ENCODE results near the gene CYS1. TPM values are rescaled to one million over a fixed set of nuclear protein-coding genes. Genes with fewer than 3 reads are reported as not detected.

Gene CYS1
- polyA plus RNA-seq, 2 of the 4 experiments (the other 2 are of a cell fraction) = 0.68 to 1.1 TPM

DNA sequence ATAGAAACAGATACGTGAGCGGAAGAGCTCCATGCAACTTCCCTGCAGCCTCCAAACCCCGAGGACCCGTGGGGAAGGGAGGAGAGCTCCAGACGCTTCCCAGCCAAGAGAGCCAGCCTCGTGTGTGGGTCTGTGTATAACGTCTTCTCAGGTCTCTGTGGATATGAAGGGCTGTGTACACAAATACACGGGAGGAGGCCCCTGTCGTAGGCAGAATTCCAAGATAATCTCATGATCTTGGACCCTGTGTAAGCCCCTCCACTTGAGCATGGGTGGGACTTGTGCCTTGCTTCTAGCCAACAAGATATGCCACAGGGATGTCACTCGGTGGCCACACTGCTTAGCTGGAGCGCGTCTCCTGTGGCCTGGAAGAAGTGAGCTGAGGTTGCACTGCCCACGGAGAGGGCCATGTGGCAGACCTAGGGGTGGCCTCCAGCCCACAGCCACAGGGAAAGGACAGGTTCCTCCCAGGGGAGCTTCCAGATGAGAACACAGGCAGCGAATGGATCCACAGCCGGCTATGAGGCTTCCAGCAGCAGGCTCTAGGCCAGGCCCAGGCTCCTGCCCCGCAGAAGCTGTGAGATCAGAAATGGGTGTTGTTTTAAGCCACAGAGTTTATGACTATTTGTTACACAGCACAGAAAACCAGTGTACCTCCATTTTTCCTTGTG lies 52.4 kb downstream of the CYS1 start:
- no peak overlapping the region for H3K4me2 ChIP-seq
- FAIRE-seq (no peak), DNase-seq (ENCODE audit: low read depth in 1 of 2, low spot score in 1 of 2) (no peak), ATAC-seq (no peak)
- POLR2A ChIA-PET = no interaction called here
- CTCF ChIA-PET = interaction anchor here (1.0 to 14.9 kb wide), 7 partner anchors 10 to 227 kb away, joined by 3 to 117 read pairs (median 14); no protein-coding TSS in a partner anchor
- no peaks in the 10 kb centered on the region for H3K4me1 ChIP-seq
- TF ChIP-seq ZSCAN20 (CRISPR knock-in tag; IDR thresholded peaks at IDR 0.05) = no peak
- TF ChIP-seq ESRRA (IDR thresholded peaks at IDR 0.05; ENCODE audit: borderline replicate concordance, low read length) = no peak
- no peak for TF ChIP-seq RFX5 (IDR thresholded peaks at IDR 0.05)
- TF ChIP-seq, protein P1, sequence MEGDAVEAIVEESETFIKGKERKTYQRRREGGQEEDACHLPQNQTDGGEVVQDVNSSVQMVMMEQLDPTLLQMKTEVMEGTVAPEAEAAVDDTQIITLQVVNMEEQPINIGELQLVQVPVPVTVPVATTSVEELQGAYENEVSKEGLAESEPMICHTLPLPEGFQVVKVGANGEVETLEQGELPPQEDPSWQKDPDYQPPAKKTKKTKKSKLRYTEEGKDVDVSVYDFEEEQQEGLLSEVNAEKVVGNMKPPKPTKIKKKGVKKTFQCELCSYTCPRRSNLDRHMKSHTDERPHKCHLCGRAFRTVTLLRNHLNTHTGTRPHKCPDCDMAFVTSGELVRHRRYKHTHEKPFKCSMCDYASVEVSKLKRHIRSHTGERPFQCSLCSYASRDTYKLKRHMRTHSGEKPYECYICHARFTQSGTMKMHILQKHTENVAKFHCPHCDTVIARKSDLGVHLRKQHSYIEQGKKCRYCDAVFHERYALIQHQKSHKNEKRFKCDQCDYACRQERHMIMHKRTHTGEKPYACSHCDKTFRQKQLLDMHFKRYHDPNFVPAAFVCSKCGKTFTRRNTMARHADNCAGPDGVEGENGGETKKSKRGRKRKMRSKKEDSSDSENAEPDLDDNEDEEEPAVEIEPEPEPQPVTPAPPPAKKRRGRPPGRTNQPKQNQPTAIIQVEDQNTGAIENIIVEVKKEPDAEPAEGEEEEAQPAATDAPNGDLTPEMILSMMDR (IDR thresholded peaks at IDR 0.05) = no peak
- no peak for TF ChIP-seq ZC3H11A (IDR thresholded peaks at IDR 0.05)
- TF ChIP-seq, protein P2, sequence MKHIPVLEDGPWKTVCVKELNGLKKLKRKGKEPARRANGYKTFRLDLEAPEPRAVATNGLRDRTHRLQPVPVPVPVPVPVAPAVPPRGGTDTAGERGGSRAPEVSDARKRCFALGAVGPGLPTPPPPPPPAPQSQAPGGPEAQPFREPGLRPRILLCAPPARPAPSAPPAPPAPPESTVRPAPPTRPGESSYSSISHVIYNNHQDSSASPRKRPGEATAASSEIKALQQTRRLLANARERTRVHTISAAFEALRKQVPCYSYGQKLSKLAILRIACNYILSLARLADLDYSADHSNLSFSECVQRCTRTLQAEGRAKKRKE (CRISPR knock-in tag; IDR thresholded peaks at IDR 0.05; ENCODE audit: low read depth) = no peak
- TF ChIP-seq, protein P3, sequence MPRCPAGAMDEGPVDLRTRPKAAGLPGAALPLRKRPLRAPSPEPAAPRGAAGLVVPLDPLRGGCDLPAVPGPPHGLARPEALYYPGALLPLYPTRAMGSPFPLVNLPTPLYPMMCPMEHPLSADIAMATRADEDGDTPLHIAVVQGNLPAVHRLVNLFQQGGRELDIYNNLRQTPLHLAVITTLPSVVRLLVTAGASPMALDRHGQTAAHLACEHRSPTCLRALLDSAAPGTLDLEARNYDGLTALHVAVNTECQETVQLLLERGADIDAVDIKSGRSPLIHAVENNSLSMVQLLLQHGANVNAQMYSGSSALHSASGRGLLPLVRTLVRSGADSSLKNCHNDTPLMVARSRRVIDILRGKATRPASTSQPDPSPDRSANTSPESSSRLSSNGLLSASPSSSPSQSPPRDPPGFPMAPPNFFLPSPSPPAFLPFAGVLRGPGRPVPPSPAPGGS (IDR thresholded peaks at IDR 0.05) = no peak
- no peak for TF ChIP-seq KDM5A (IDR thresholded peaks at IDR 0.05)
- no peak for TF ChIP-seq EHF (CRISPR knock-in tag; IDR thresholded peaks at IDR 0.05)
- TF ChIP-seq CBX8 (IDR thresholded peaks at IDR 0.05) = no peak
- TF ChIP-seq PHF8 (IDR thresholded peaks at IDR 0.05; ENCODE audit: borderline replicate concordance, low read depth) = no peak
- TF ChIP-seq, protein P4, sequence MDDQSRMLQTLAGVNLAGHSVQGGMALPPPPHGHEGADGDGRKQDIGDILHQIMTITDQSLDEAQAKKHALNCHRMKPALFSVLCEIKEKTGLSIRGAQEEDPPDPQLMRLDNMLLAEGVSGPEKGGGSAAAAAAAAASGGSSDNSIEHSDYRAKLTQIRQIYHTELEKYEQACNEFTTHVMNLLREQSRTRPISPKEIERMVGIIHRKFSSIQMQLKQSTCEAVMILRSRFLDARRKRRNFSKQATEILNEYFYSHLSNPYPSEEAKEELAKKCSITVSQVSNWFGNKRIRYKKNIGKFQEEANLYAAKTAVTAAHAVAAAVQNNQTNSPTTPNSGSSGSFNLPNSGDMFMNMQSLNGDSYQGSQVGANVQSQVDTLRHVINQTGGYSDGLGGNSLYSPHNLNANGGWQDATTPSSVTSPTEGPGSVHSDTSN (IDR thresholded peaks at IDR 0.05) = no peak
- no peak overlapping the region for H3K27ac ChIP-seq
- H3K9me3 ChIP-seq = no peaks in the 10 kb centered on the region
- WGBS (ENCODE audit: missing lambda C conversion rate) = 81% methylated on average over 16 of the region's 16 CpGs
- H3K4me3 ChIP-seq = no peak overlapping the region

DNA sequence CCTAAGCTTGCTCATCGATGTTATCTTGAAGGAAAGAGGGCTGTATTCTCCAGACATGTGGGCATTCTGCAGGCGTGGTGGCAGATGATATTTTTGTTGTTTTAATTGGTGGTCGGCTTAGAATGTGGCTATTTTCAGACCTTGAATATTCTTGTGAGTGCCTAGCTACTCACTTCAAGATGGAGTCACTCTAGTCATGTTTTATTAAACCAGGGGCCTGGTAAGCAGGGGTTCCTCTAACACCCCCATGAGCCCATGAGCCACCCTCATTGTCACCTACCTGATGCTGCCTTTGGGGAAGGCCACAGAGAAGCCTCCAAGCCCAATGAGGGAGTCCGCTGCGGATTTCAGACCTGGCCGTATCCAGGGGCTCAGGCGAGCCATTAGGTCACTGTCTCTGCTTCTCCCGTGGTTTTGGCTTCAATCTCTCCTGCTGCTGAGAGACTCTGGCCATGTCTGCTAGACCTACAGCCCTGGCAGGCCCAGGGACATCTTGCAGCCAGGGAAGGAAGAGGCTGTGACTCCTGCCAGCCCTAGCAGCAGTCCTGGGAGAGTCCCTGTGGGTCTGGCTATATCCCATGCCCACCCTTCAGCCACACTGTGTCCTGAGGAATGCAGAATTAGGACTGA lies 53.2 kb downstream of the CYS1 start:
- Histone ChIP-seq H3K4me1 (no peaks in the 10 kb centered on the region), H3K27ac (no peak overlapping the region), H3K4me2 (no peak overlapping the region), H3K9me3 (no peaks in the 10 kb centered on the region), H3K4me3 (no peak overlapping the region)
- ATAC-seq = no peak
- DNase-seq (ENCODE audit: low read depth in 1 of 2, low spot score in 1 of 2) = no peak
- ChIA-PET POLR2A (no interaction called here), CTCF (interaction anchor here (0.9 to 14.9 kb wide), 7 partner anchors 10 to 214 kb away, joined by 3 to 117 read pairs (median 4); no protein-coding TSS in a partner anchor)
- WGBS (ENCODE audit: missing lambda C conversion rate) = 61% methylated on average over 8 of the region's 8 CpGs
- FAIRE-seq = no peak
- TF ChIP-seq NPAS2 (CRISPR knock-in tag; IDR thresholded peaks at IDR 0.05; ENCODE audit: borderline replicate concordance) = no peak
- TF ChIP-seq HEYL (CRISPR knock-in tag; IDR thresholded peaks at IDR 0.05) = no peak

DNA sequence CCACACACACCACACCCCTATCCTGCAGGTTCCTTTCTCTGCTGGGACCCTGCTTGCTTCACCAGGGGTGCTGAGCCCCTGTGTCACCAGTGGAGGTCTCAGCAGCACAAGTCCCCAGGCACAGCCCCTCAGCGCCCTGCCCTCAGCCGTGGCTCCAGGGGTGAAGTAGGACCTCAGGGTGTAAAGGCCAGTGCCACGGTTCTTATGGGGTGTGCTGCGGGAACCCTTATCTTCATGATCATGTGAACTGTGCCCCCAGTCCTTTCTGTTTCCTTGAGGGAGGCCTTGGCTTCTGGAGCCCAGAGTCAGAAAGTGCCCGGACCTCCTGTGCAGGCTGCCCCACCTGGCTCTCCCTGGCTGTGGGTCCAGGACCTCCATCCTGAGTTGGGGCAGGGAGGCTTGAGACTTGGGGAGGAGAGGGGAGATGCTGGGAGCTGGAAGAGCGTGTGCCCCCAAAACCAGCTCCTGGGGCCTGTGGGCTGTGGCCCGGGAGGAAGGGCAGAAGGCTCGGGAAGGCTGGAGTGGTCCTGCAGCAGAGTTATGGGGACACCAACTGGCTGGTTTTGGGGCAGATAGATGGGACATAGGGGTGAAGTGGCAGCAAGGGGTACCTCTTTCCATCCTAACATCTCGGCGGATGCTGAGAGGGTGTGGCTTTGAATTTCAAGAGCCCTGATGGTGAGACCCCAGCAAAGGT lies 57.1 kb downstream of the CYS1 start:
- FAIRE-seq = no peak
- Histone ChIP-seq H3K4me3 (no peak overlapping the region), H3K4me2 (no peak overlapping the region), H3K27ac (no peak overlapping the region), H3K9me3 (no peaks in the 10 kb centered on the region), H3K4me1 (no peaks in the 10 kb centered on the region)
- TF ChIP-seq, protein P2 (CRISPR knock-in tag; IDR thresholded peaks at IDR 0.05; ENCODE audit: low read depth) = no peak
- no peak for TF ChIP-seq SREBF2 (IDR thresholded peaks at IDR 0.05)
- TF ChIP-seq SMC3 (IDR thresholded peaks at IDR 0.05) = no peak
- TF ChIP-seq HDAC2 (IDR thresholded peaks at IDR 0.05) = no peak
- no peak for TF ChIP-seq MYC (IDR thresholded peaks at IDR 0.05; ENCODE audit: borderline replicate concordance, low read length)
- no peak for TF ChIP-seq EHMT2 (IDR thresholded peaks at IDR 0.05; ENCODE audit: low read depth)
- no peak for TF ChIP-seq CEBPB (IDR thresholded peaks at IDR 0.05)
- TF ChIP-seq, protein P1 (IDR thresholded peaks at IDR 0.05) = peak; percentile 19; the same call in 2 of the 3 replicates
- TF ChIP-seq RAD21 (conservative IDR thresholded peaks at IDR 0.05 in 1 of 2, IDR thresholded peaks at IDR 0.05 in 1 of 2) = peak; percentile 35 to 47
- no peak for TF ChIP-seq HEYL (CRISPR knock-in tag; IDR thresholded peaks at IDR 0.05)
- no peak for TF ChIP-seq KDM5A (IDR thresholded peaks at IDR 0.05)
- ChIA-PET POLR2A (no interaction called here), CTCF (interaction anchor here (0.7 to 9.0 kb wide), 5 partner anchors 14 to 488 kb away, joined by 3 to 53 read pairs (median 3); no protein-coding TSS in a partner anchor)
- no peak for DNase-seq (ENCODE audit: low read depth in 1 of 2, low spot score in 1 of 2)
- peak; percentile 9 to 55; a peak in 4 of 6 replicates for ATAC-seq
- WGBS (ENCODE audit: missing lambda C conversion rate) = 64% methylated on average over 10 of the region's 10 CpGs
